Measurements from ENCODE around the gene INPP5D.

DNA sequence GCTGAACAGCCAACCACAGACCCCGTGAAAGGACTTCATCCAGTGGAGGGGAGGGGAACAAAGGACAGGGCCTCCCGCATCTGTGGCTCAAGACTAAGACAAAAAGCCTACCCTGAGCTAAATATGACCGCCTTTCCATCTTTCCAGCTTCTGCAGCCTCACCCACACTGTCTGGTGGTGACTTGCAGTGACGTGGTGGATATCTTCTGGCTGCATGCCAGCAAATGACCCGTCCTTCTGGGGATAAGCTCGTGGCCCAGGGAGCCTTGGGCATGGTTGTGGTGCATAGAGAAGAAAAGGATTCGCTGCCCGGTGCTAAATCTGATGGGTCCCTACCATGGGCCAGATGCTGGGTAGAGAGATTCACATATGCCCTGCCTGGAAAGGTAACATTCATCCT lies 38.4 kb upstream of the INPP5D start:
- TF ChIP-seq, protein P1, sequence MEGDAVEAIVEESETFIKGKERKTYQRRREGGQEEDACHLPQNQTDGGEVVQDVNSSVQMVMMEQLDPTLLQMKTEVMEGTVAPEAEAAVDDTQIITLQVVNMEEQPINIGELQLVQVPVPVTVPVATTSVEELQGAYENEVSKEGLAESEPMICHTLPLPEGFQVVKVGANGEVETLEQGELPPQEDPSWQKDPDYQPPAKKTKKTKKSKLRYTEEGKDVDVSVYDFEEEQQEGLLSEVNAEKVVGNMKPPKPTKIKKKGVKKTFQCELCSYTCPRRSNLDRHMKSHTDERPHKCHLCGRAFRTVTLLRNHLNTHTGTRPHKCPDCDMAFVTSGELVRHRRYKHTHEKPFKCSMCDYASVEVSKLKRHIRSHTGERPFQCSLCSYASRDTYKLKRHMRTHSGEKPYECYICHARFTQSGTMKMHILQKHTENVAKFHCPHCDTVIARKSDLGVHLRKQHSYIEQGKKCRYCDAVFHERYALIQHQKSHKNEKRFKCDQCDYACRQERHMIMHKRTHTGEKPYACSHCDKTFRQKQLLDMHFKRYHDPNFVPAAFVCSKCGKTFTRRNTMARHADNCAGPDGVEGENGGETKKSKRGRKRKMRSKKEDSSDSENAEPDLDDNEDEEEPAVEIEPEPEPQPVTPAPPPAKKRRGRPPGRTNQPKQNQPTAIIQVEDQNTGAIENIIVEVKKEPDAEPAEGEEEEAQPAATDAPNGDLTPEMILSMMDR (IDR thresholded peaks at IDR 0.05) = no peak
- TF ChIP-seq POLR2A (IDR thresholded peaks at IDR 0.05; ENCODE audit: low read depth) = no peak
- TF ChIP-seq POLR2AphosphoS5 (IDR thresholded peaks at IDR 0.05) = no peak
- no peak for TF ChIP-seq EP300 (IDR thresholded peaks at IDR 0.05)
